IMR-90 (cell line): Measurements from ENCODE around the gene STAT3. TPM values are rescaled to one million over a fixed set of nuclear protein-coding genes. Genes with fewer than 3 reads are reported as not detected.

Source experiments
- ATAC-seq: fragments of 200-7000 bp; cut with Tn5 transposase; 2 replicates; pipeline ENCODE4 v1.9.1; 2020; ENCODE audit warnings: low read depth, mild to moderate bottlenecking, moderate library complexity
- BruUV-seq: library from RNA; stranded (reverse); fragments of 400-500 nt; replicated peaks from 2 replicates; lab custom pipeline; 2021; lab: Mats Ljungman, UMichigan
- CTCF ChIA-PET: fragments of 300-600 bp; formaldehyde crosslinking; extraction: SDS; loops from one replicate; lab custom pipeline; 2021; ENCODE audit warnings: antibody characterized with exemption; lab: Yijun Ruan, JAX
- POLR2A ChIA-PET: fragments of 300-600 bp; sonication (Branson Sonifier 250); formaldehyde crosslinking; loops from one replicate; lab custom pipeline; 2022; ENCODE audit warnings: antibody characterized with exemption; ENCODE audit not compliant: unreplicated experiment; lab: Charles Lee
- DNase-seq: peaks from one replicate; pipeline ENCODE4 v3.0.0; 2013
- H2AFZ ChIP-seq: replicated peaks from 2 replicates; pipeline ENCODE3; 2013; ENCODE audit warnings: low read length, mild to moderate bottlenecking; ENCODE audit not compliant: poor library complexity
- H2AK5ac ChIP-seq: 2 replicates; pipeline ENCODE4 v1.6.1; 2013; ENCODE audit warnings: low read depth, low read length, inconsistent platforms
- H2AK9ac ChIP-seq: replicated peaks from 2 replicates; pipeline ENCODE3; 2013; ENCODE audit warnings: mild to moderate bottlenecking, low read depth, low read length, moderate library complexity; ENCODE audit not compliant: poor library complexity
- H2BK120ac ChIP-seq: 2 replicates; pipeline ENCODE4 v1.6.1; 2013; ENCODE audit warnings: low read depth, low read length, inconsistent platforms
- H2BK15ac ChIP-seq: 3 replicates; pipeline ENCODE4 v1.6.1; 2013; ENCODE audit warnings: low read depth, low read length, inconsistent platforms
- H2BK20ac ChIP-seq: 2 replicates; pipeline ENCODE4 v1.6.1; 2013; ENCODE audit warnings: low read depth, mild to moderate bottlenecking, inconsistent platforms, low read length, moderate library complexity
- H2BK5ac ChIP-seq: 2 replicates; pipeline ENCODE4 v1.6.1; 2013; ENCODE audit warnings: mild to moderate bottlenecking, low read depth, low read length, inconsistent platforms; ENCODE audit not compliant: poor library complexity, severe bottlenecking
- H3K14ac ChIP-seq: replicated peaks from 2 replicates; pipeline ENCODE4 v1.6.1; 2013; ENCODE audit warnings: low read depth, low read length, inconsistent platforms
- H3K18ac ChIP-seq: 2 replicates; pipeline ENCODE4 v1.6.1; 2013; ENCODE audit warnings: low read depth, low read length, control low read depth
- H3K23ac ChIP-seq: 2 replicates; pipeline ENCODE4 v1.6.1; 2013; ENCODE audit warnings: low read depth, low read length, inconsistent platforms
- H3K27ac ChIP-seq: 2 replicates; pipeline ENCODE4 v1.5.1; 2013; ENCODE audit warnings: mild to moderate bottlenecking, control low read depth, low read length; ENCODE audit not compliant: insufficient read depth
- H3K27me3 ChIP-seq: 2 replicates; pipeline ENCODE4 v1.6.1; 2013; ENCODE audit warnings: low read length; ENCODE audit not compliant: control insufficient read depth, insufficient read depth
- H3K36me3 ChIP-seq: 2 replicates; pipeline ENCODE4 v1.6.1; 2013; ENCODE audit warnings: low read length, mixed read lengths; ENCODE audit not compliant: control insufficient read depth, insufficient read depth
- H3K4ac ChIP-seq: 2 replicates; pipeline ENCODE4 v1.6.1; 2013; ENCODE audit warnings: low read depth, low read length, inconsistent platforms
- H3K4me1 ChIP-seq: 2 replicates; pipeline ENCODE4 v1.6.1; 2013; ENCODE audit warnings: low read length, mixed read lengths; ENCODE audit not compliant: control insufficient read depth, insufficient read depth
- H3K4me2 ChIP-seq: 2 replicates; pipeline ENCODE4 v1.6.1; 2013; ENCODE audit warnings: low read depth, mild to moderate bottlenecking, control low read depth, low read length, moderate library complexity
- H3K4me3 ChIP-seq: 2 replicates; pipeline ENCODE4 v1.5.1; 2013; ENCODE audit warnings: low read depth, mild to moderate bottlenecking, control low read depth, low read length, moderate library complexity; ENCODE audit not compliant: insufficient read depth
- H3K56ac ChIP-seq: 2 replicates; pipeline ENCODE4 v1.6.1; 2013; ENCODE audit warnings: low read length, inconsistent platforms; ENCODE audit not compliant: insufficient read depth; ENCODE audit errors: extremely low read depth
- H3K79me1 ChIP-seq, 2 experiments: 2 replicates each; pipeline ENCODE4 v1.6.1; 2013; ENCODE audit warnings: low read length in 2 of 2, inconsistent platforms in 1 of 2, low read depth in 1 of 2
- H3K9ac ChIP-seq: 2 replicates; pipeline ENCODE4 v1.6.1; 2013; ENCODE audit warnings: low read depth, low read length, control low read depth
- H3K9me1 ChIP-seq: 2 replicates; pipeline ENCODE4 v1.6.1; 2013; ENCODE audit warnings: low read length, inconsistent platforms; ENCODE audit not compliant: insufficient read depth
- H3K9me3 ChIP-seq: 2 replicates; pipeline ENCODE4 v1.6.1; 2013; ENCODE audit warnings: low read length; ENCODE audit not compliant: control insufficient read depth, insufficient read depth
- H4K20me1 ChIP-seq: 2 replicates; pipeline ENCODE4 v1.6.1; 2013; ENCODE audit warnings: low read length, inconsistent platforms; ENCODE audit not compliant: insufficient read depth
- H4K5ac ChIP-seq: 2 replicates; pipeline ENCODE4 v1.6.1; 2013; ENCODE audit warnings: mild to moderate bottlenecking, low read depth, low read length, control low read depth
- H4K8ac ChIP-seq, 2 experiments: 2 replicates each; pipeline ENCODE4 v1.6.1; 2013; ENCODE audit warnings: low read depth in 2 of 2, low read length in 2 of 2, control low read depth in 1 of 2, inconsistent platforms in 1 of 2
- H4K91ac ChIP-seq: 2 replicates; pipeline ENCODE4 v1.6.1; 2013; ENCODE audit warnings: low read depth, low read length, inconsistent platforms; ENCODE audit not compliant: insufficient read depth
- BHLHE40 ChIP-seq: fragments of 150-350 bp; IDR thresholded peaks from 2 replicates; pipeline ENCODE4 v1.6.1; 2016; ENCODE audit warnings: mild to moderate bottlenecking, low read depth, low read length
- CEBPB ChIP-seq: IDR thresholded peaks from 2 replicates; pipeline ENCODE4 v1.6.1; 2012; ENCODE audit warnings: low read depth, low read length, improper control_type of control experiment
- CHD1 ChIP-seq: IDR thresholded peaks from 2 replicates; pipeline ENCODE4 v1.6.1; 2012; ENCODE audit warnings: low read depth, low read length, improper control_type of control experiment
- MAFK ChIP-seq: IDR thresholded peaks from 2 replicates; pipeline ENCODE4 v1.6.1; 2012; ENCODE audit warnings: low read depth, low read length, improper control_type of control experiment
- MAZ ChIP-seq: IDR thresholded peaks from 2 replicates; pipeline ENCODE4 v1.6.1; 2012; ENCODE audit warnings: low read depth, mild to moderate bottlenecking, low read length, improper control_type of control experiment, moderate library complexity, borderline replicate concordance
- MXI1 ChIP-seq: IDR thresholded peaks from 2 replicates; pipeline ENCODE4 v1.6.1; 2012; ENCODE audit warnings: low read depth, mild to moderate bottlenecking, low read length, moderate library complexity, borderline replicate concordance
- POLR2A ChIP-seq: IDR thresholded peaks from 2 replicates; pipeline ENCODE4 v1.6.1; 2012; ENCODE audit warnings: mild to moderate bottlenecking, low read depth, low read length
- RCOR1 ChIP-seq: IDR thresholded peaks from 2 replicates; pipeline ENCODE4 v1.6.1; 2012; ENCODE audit warnings: mild to moderate bottlenecking, low read length, improper control_type of control experiment; ENCODE audit not compliant: insufficient replicate concordance
- RFX5 ChIP-seq: IDR thresholded peaks from 2 replicates; pipeline ENCODE4 v1.8.0; 2012; ENCODE audit warnings: low read depth, mild to moderate bottlenecking, low read length, moderate library complexity
- SMC3 ChIP-seq: fragments of 150-350 bp; IDR thresholded peaks from 2 replicates; pipeline ENCODE4 v1.6.1; 2016; ENCODE audit warnings: low read depth, mild to moderate bottlenecking, antibody characterized with exemption, low read length, moderate library complexity
- USF2 ChIP-seq: fragments of 150-350 bp; IDR thresholded peaks from 2 replicates; pipeline ENCODE4 v1.6.1; 2017; ENCODE audit warnings: mild to moderate bottlenecking, antibody characterized with exemption, low read length, low read depth
- WGBS, 2 experiments: methylation state at CpG; one replicate each; pipeline versions ENCODE4 v1.1.5 to v1.1.7; 2013; ENCODE audit warnings: missing lambda C conversion rate in 2 of 2; ENCODE audit not compliant: insufficient read length in 1 of 2; ENCODE audit errors: extremely low coverage in 2 of 2; 5-methylcytosine and 5-hydroxymethylcytosine counted together
- dilution Hi-C: fragments of 300-500 bp; cut with HindIII; formaldehyde crosslinking; loops from one replicate; pipeline ENCODE4 v1.14.3; 2018; ENCODE audit warnings: low sequenced_read_pairs; ENCODE audit not compliant: unreplicated experiment
- in situ Hi-C: fragments of 300-500 bp; cut with MboI; formaldehyde crosslinking; loops from 3 replicates; pipeline ENCODE4 v1.14.3; 2019; ENCODE audit warnings: low sequenced_read_pairs, inconsistent platforms, mixed read lengths
- intact Hi-C: fragments of 100-400 bp; cut with micrococcal nuclease; formaldehyde crosslinking; loops from 2 replicates; pipeline ENCODE4 v1.10.0; 2022
- polyA plus RNA-seq, 3 experiments: library from polyadenylated mRNA; depleted of rRNA; stranded (reverse); fragments of >200 nt; gene quantifications; 2 replicates each; pipeline ENCODE4 v1.2.3, GENCODE V29; 2012; ENCODE audit warnings: low replicate concordance in 1 of 3
- total RNA-seq: library from RNA; depleted of rRNA; stranded (reverse); fragments of >200 nt; gene quantifications from 2 replicates; pipeline ENCODE4 v1.2.3, GENCODE V29; 2012

STAT3 gene
- total and polyA plus RNA-seq, 2 of the 4 experiments (the other 2 are of a cell fraction) = 47.2 to 66.3 TPM

- no peak overlapping the region for H2AFZ ChIP-seq
- H2AK5ac ChIP-seq = 0 out of 2 replicates have a peak overlapping the region, but pooled peaks have one; percentile 59
- no peak overlapping the region for H4K5ac ChIP-seq
- H3K4me2 ChIP-seq = peak overlapping the region; percentile 68; the same call in 1 of the 2 replicates
- intact Hi-C loops (no loop called here), dilution Hi-C loops (no loop called here), in situ Hi-C loops (no loop called here)
- no peak overlapping the region for H3K27ac ChIP-seq
- no peak overlapping the region for H4K8ac ChIP-seq
- H2BK5ac ChIP-seq = peak overlapping the region; percentile 78
- H2AK9ac ChIP-seq = no peak overlapping the region
- H3K9ac ChIP-seq = no peak overlapping the region
- H3K4me1 ChIP-seq = peaks cover 13% of the 10 kb centered on the region
- no peak for TF ChIP-seq MXI1
- TF ChIP-seq BHLHE40 = no peak
- no peak for TF ChIP-seq MAZ
- no peak for TF ChIP-seq CHD1
- TF ChIP-seq POLR2A = no peak
- no peak for TF ChIP-seq CEBPB
- TF ChIP-seq SMC3 = no peak
- no peak for TF ChIP-seq RCOR1
- TF ChIP-seq MAFK = no peak
- TF ChIP-seq USF2 = no peak
- TF ChIP-seq RFX5 = no peak
- no peaks in the 10 kb centered on the region for H3K9me3 ChIP-seq
- H4K91ac ChIP-seq = no peak overlapping the region
- no CpG with 5 or more reads among the region's 4 CpGs for WGBS, 2 experiments
- no peaks in the 10 kb centered on the region for H3K36me3 ChIP-seq
- H3K4ac ChIP-seq = no peak overlapping the region; the same call in 1 of the 2 replicates
- H4K20me1 ChIP-seq = peaks cover 49% of the 10 kb centered on the region
- no peaks in the 10 kb centered on the region for H3K27me3 ChIP-seq
- no peak overlapping the region for H3K56ac ChIP-seq
- H2BK120ac ChIP-seq = no peak overlapping the region
- H3K14ac ChIP-seq = no peak overlapping the region
- peaks cover 18% of the 10 kb centered on the region for H3K9me1 ChIP-seq
- H2BK20ac ChIP-seq = no peak overlapping the region
- DNase-seq = no peak
- no TSS peak for BruUV-seq
- no peak overlapping the region for H2BK15ac ChIP-seq
- CTCF ChIA-PET = interaction anchor here (0.6 to 0.7 kb wide), 3 partner anchors 21 to 183 kb away, joined by 3 to 7 read pairs (median 5); no protein-coding TSS in a partner anchor
- POLR2A ChIA-PET = no interaction called here
- H3K23ac ChIP-seq = no peak overlapping the region
- H3K79me1 ChIP-seq = peaks cover 17 to 72% of the 10 kb centered on the region in 2 experiments; a peak in 3 of 4 replicates
- H3K18ac ChIP-seq = peak overlapping the region; percentile 62; the same call in 1 of the 2 replicates
- ATAC-seq = no peak; the same call in 1 of the 2 replicates
- no peak overlapping the region for H3K4me3 ChIP-seq
These were observed 118.1 kb downstream of the STAT3 start for GRCh38 chr17:42270170-42270535.
